GM12891 (cell line): Measurements from ENCODE around the gene GIMAP1.

ENCODE experiments used
- POLR2A ChIP-seq: IDR thresholded peaks from 2 replicates; pipeline ENCODE4 v1.6.1; 2011; ENCODE audit warnings: low read depth, low read length, control low read depth
- POLR2AphosphoS5 ChIP-seq: IDR thresholded peaks from 2 replicates; pipeline ENCODE4 v1.6.1; 2011; ENCODE audit warnings: low read depth, low read length, control low read depth
- POU2F2 ChIP-seq: IDR thresholded peaks from 2 replicates; pipeline ENCODE4 v1.6.1; 2011; ENCODE audit warnings: low read depth, mild to moderate bottlenecking, control low read depth, low read length, moderate library complexity
- SPI1 ChIP-seq: IDR thresholded peaks from 2 replicates; pipeline ENCODE4 v1.6.1; 2011; ENCODE audit warnings: low read depth, low read length, control low read depth
- TAF1 ChIP-seq: IDR thresholded peaks from 2 replicates; pipeline ENCODE4 v1.6.1; 2011; ENCODE audit warnings: low read depth, low read length, control low read depth

GRCh38 chr7:150731916-150732315 is 15.5 kb downstream of the GIMAP1 start:
- TF ChIP-seq POLR2AphosphoS5 (no peak), TAF1 (no peak), POLR2A (no peak), POU2F2 (no peak), SPI1 (no peak)
